ENCODE measurements around the gene ICAM2. TPM values are rescaled to one million over a fixed set of nuclear protein-coding genes. Genes with fewer than 3 reads are reported as not detected.
A peak's percentile ranks its signal among the peaks of the same experiment; 100 is the strongest.
"Not testable (repeated sequence)": the region's sequence is repeated elsewhere in the genome, so short reads cannot be mapped to it uniquely, and the experiment has no call there.

ICAM2 gene
- total RNA-seq, 1 donor from 2014 or later: 22.0 TPM

- intact Hi-C loops (cut with DNase I): no loop called here
- DNase-seq (ENCODE audit: low spot score): no peak
These were observed 30.7 kb upstream of the ICAM2 start for GRCh38 chr17:64051153-64051552.

GRCh38 chr17:64048805-64049204, 28.4 kb upstream of the ICAM2 start:
- intact Hi-C loops (cut with DNase I): no loop called here
- DNase-seq (ENCODE audit: low spot score): no peak

- no peak for DNase-seq (ENCODE audit: low spot score)
- intact Hi-C loops (cut with DNase I): no loop called here
These were observed 24.7 kb upstream of the ICAM2 start for GRCh38 chr17:64045176-64045575.

GRCh38 chr17:64042700-64043485, 22.5 kb upstream of the ICAM2 start:
- DNase-seq (ENCODE audit: low spot score): no peak
- intact Hi-C loops (cut with DNase I): no loop called here

DNA sequence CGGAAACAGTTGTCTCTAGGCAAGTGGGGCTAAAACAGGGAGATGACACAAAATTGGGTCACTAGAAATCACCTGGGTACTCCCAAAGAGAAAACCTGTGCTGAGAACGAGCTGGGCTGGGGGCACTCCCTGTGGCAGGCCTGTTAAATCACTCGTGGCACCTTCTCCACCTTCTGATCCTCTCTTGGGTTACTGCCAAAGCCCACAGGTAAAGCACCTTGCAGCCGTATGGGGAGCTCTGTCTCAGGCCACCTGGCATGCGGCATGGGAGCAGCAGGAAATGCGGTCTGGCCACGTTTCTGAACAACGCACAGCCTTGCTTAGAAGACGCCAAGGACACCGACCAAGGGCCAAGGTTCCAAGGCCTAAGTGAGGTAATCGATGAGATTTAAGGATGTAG, 21.5 kb upstream of the ICAM2 start:
- DNase-seq (ENCODE audit: low spot score): no peak
- intact Hi-C loops (cut with DNase I): no loop called here

DNA sequence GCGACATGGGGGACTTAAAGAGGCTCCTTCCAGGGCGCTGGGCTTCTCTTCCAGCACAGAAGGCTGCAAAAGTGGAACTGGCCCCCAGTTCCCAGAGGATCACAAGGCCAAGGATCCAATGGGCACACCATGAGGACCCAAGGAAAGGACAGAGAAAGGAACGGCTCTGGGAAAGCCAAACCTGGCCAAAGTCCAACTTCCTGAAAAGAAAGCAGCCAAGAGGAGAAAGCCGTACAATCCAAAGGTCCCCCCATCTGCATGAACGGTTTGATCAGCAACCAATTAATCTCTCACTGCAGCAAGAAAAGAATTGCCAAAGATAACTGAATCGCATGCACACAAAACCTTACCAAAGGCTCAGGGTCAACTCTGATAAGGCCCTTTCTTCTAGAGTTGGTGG, 19.8 kb upstream of the ICAM2 start:
- intact Hi-C loops (cut with DNase I): no loop called here

GRCh38 chr17:64039106-64039400, 18.6 kb upstream of the ICAM2 start:
- DNase-seq (ENCODE audit: low spot score): no peak
- intact Hi-C loops (cut with DNase I): no loop called here

More for the DNA sequence above, 19.8 kb upstream of the ICAM2 start:
- DNase-seq (ENCODE audit: low spot score): no peak

DNA sequence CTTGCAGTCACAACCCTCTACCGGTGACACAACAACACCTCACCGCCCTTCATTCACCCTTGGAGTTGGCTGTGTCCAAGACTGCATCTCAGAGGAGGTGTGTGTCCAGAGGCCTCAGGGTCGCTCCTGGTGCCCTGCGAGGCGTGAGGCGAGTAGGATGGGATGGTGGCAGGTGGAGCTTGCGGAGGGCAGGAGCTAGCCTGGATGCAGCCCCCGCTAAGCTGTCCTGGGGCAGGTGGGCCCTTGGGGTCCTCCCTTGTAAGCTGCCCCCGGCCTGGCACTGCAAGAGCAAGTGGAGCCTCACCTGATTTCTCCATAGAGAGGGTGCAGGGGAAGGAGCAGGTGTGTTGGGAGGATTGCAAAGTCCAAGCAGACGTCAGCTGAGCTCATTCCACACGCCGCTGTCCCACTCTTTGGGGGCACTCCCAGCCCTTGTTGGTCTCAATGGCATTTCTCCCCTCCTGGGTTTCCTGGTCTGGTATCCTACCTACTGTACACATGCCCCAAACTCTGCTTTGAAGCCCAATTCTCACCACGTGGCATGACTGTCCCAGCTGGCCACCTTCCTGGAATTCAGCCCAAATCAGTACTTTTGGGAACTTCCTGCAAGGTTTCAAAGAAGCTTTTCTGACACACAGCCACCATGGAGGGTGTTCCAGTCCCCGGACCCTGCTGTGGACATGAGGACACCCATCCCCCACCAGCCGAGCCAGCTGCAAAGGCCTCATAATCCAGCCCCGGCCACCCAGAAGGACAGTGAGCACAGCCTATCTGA, 18.1 kb upstream of the ICAM2 start:
- intact Hi-C loops (cut with DNase I): no loop called here
- DNase-seq (ENCODE audit: low spot score): no peak

DNA sequence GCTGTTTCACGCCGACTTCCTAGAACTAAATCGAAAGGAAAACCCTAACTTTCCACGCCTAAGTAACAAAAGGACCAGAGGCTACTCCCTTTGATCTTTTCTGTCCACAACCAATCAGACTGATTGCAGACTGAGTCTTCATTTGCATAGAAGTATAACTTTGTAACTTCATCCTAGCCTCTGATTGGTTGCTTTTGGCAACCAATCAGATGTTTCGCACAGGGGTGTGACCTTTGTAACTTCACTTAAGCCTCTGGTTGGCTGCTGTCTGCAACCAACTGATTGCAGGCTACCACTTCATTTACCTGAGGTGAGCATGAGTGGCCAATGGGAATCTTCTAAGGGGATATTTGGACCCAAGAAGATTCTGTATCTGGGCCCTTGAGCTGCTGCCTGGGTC, 17.4 kb upstream of the ICAM2 start:
- intact Hi-C loops (cut with DNase I): no loop called here

GRCh38 chr17:64037180-64037579, 16.7 kb upstream of the ICAM2 start:
- intact Hi-C loops (cut with DNase I): no loop called here
- no peak for DNase-seq (ENCODE audit: low spot score)

More for the DNA sequence above, 17.4 kb upstream of the ICAM2 start:
- DNase-seq (ENCODE audit: low spot score): no peak

DNA sequence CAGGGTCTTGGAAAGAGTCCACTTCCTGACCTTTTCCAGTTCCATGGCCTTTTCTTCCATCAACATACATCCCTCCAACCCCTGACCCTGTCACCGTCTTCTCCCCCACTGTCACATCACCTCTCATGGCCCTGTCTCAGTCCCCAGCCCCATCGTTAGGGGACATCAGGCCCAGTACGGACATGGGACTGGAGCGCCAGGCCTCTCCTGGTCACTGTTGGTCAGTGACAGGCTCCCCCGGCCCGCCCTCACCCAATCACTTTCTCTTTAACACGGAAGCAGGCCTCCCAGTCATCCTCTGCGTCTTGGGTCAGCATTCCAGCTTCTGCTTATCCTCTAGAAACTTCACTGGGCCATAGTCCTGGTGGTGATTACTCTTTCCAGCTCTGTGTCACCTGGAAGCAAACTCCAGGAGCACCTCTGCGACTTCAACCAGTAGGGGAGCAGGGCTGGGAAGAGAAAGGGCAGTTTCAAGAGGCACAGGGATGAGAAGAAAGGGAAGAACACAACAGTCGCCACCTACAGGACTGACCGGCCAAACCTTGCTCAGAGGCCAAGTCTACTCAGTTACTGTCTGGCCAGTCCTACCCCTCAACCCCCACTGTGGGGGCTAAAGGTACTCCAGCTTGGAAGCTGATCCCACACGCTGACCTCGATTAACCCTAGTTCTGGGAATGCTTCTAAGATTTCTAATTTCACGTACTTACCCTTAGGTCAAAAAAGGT, 15.9 kb upstream of the ICAM2 start:
- intact Hi-C loops (cut with DNase I): no loop called here

DNA sequence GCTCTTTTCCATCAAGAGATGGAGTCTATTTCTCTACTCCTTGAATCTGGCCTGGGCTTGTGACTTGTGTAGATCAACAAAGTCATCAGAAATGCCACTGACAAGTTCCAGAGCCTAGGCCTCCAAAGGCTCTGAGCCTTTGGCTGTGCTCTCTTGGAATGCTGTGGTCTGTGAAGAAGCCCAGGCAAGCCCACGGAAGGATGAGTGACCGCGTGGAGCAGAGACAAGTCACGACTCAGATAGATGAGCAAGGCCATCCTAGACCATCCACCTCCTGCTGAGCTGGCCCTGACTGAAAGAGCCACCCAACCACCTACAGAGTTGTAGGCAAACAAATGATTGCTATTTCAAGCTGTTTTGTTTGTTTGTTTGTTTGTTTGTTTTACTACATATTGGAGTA, 11.6 kb upstream of the ICAM2 start:
- intact Hi-C loops (cut with DNase I): no loop called here
- no peak for DNase-seq (ENCODE audit: low spot score)

More for the DNA sequence above, 15.9 kb upstream of the ICAM2 start:
- no peak for DNase-seq (ENCODE audit: low spot score)

GRCh38 chr17:64028874-64029464, 8.5 kb upstream of the ICAM2 start:
- DNase-seq (ENCODE audit: low spot score): no peak
- intact Hi-C loops (cut with DNase I): loop anchor here (1.0 to 2.0 kb wide), 2 partner anchors 104 to 254 kb away; no protein-coding TSS in a partner anchor

- intact Hi-C loops (cut with DNase I): loop anchor here (2.0 kb wide), 1 partner anchor 107 kb away; the partner anchor contains the start of gene GH1
- peak; percentile 86 for DNase-seq (ENCODE audit: low spot score)
These were observed 5.4 kb upstream of the ICAM2 start for GRCh38 chr17:64025732-64026294.

DNA sequence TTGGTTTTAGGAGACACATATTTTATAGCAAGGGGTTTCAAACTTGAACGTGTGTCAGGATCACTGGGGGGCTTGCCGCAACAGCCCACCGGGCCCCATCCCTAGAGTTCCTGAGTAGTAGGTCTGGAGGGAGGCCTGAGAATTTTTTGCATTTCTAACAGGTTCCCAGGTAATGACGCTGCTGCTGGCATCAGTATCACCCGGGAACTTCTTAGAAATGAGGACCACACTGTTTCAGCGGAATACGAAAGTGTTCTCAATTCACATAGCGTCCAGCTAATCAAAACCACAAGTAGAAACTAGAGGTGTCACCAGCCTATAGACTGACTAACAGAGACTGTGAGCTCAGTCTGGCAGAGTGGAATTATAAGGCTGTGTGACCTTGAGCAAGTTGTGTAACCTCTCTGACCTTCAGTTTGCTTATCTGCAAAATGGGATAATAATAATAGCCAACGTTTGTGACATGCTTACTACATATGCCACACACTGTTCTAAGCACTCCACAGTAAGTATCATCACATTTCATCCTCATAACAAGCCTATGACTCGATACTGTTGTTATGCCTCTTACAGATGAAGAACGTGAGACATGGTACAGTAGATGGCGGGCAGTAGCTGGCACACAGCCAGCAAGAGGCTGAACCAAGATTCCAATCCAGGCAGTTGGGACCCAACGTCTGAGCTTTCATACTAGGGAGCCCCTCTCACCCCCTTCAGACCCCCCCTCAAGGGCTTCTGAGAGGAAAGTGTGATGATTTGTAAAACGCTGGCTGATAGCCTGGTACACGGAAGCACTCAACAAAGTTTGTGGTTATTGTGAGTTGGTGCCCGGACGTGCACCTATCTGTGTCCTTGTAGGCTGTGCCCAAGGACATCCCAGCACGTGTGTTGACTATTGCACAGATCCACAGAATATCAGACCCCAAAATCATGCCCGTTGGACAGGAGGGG, 4.6 kb upstream of the ICAM2 start:
- DNase-seq (ENCODE audit: low spot score): no peak
- intact Hi-C loops (cut with DNase I): loop anchor here (2.0 kb wide), 1 partner anchor 106 kb away; the partner anchor contains the start of gene GH1

- intact Hi-C loops (cut with DNase I): loop anchor here (2.0 kb wide), 1 partner anchor 105 kb away; the partner anchor contains the start of gene GH1
- DNase-seq (ENCODE audit: low spot score): no peak
These were observed 3.8 kb upstream of the ICAM2 start for GRCh38 chr17:64024215-64024654.

GRCh38 chr17:64022611-64023063, 2.2 kb upstream of the ICAM2 start:
- DNase-seq (ENCODE audit: low spot score): no peak
- intact Hi-C loops (cut with DNase I): no loop called here

DNA sequence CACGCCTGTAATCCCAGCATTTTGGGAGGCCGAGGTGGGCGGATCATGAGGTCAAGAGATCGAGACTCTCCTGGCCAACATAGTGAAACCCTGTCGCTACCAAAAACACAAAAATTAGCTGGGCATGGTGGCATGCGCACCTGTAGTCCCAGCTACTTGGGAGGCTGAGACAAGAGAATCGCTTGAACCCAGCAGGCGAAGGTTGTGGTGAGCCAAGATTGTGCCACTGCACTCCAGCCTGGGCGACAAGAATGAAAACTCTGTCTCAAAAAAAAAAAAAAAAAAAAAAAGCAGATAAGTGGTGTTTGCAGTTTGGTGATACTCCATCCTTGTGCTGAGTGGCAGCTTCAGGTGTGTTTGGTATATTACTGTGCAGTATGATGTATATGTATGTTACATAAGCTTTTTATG, 877 bp downstream of the ICAM2 start:
- DNase-seq (ENCODE audit: low spot score); intact Hi-C loops (cut with DNase I): not testable (repeated sequence)
